ENCODE data around the gene MED26. TPM values are rescaled to one million over a fixed set of nuclear protein-coding genes. Genes with fewer than 3 reads are reported as not detected.

MED26 gene
- total RNA-seq, 2 donors from 2014 or later = 5.0 to 5.6 TPM

- intact Hi-C loops (cut with DNase I) = no loop called here
- ATAC-seq (no peak), DNase-seq (no peak)
These were observed 32.9 kb downstream of the MED26 start for GRCh38 chr19:16595097-16595496.

- ATAC-seq = no peak
- no peak for DNase-seq
- intact Hi-C loops (cut with DNase I) = no loop called here
These were observed 33.3 kb downstream of the MED26 start for GRCh38 chr19:16594681-16595091.

GRCh38 chr19:16594131-16594586 lies 33.8 kb downstream of the MED26 start:
- ATAC-seq = no peak
- intact Hi-C loops (cut with DNase I) = no loop called here

GRCh38 chr19:16593181-16593580 lies 34.8 kb downstream of the MED26 start:
- no peak for ATAC-seq
- no peak for DNase-seq
- intact Hi-C loops (cut with DNase I) = no loop called here

More at GRCh38 chr19:16594131-16594586, 33.8 kb downstream of the MED26 start:
- DNase-seq = no peak

- ATAC-seq (peak in 1 of 2 donors; percentile 5), DNase-seq (no peak)
- intact Hi-C loops (cut with DNase I) = no loop called here
These were observed 36.0 kb downstream of the MED26 start for GRCh38 chr19:16591803-16592556.

GRCh38 chr19:16590876-16591802 lies 36.9 kb downstream of the MED26 start:
- DNase-seq = no peak
- intact Hi-C loops (cut with DNase I) = no loop called here
- ATAC-seq = no peak

GRCh38 chr19:16589917-16590316 lies 38.1 kb downstream of the MED26 start:
- intact Hi-C loops (cut with DNase I) = loop anchor here in 1 of 2 donors (5.0 kb wide), 1 partner anchor 37 kb away; the partner anchor contains the start of gene MED26
- no peak for DNase-seq

GRCh38 chr19:16588824-16589577 lies 39.0 kb downstream of the MED26 start:
- no peak for DNase-seq
- intact Hi-C loops (cut with DNase I) = loop anchor here in 1 of 2 donors (5.0 kb wide), 1 partner anchor 38 kb away; the partner anchor contains the start of gene MED26

More at GRCh38 chr19:16589917-16590316, 38.1 kb downstream of the MED26 start:
- ATAC-seq = no peak

GRCh38 chr19:16587833-16588823 lies 39.9 kb downstream of the MED26 start:
- peak; percentile 24 to 32 for ATAC-seq
- no peak for DNase-seq
- intact Hi-C loops (cut with DNase I) = loop anchor here in 1 of 2 donors (5.0 kb wide), 1 partner anchor 39 kb away; the partner anchor contains the start of gene MED26

More at GRCh38 chr19:16588824-16589577, 39.0 kb downstream of the MED26 start:
- no peak for ATAC-seq

- intact Hi-C loops (cut with DNase I) = loop anchor here in 1 of 2 donors (5.0 kb wide), 1 partner anchor 40 kb away; the partner anchor contains the start of gene MED26
- ATAC-seq = no peak
- no peak for DNase-seq
These were observed 40.8 kb downstream of the MED26 start for GRCh38 chr19:16586991-16587832.

GRCh38 chr19:16586477-16586871 lies 41.5 kb downstream of the MED26 start:
- ATAC-seq = no peak
- DNase-seq = no peak
- intact Hi-C loops (cut with DNase I) = loop anchor here in 1 of 2 donors (5.0 kb wide), 1 partner anchor 41 kb away; the partner anchor contains the start of gene MED26

GRCh38 chr19:16585808-16586476 lies 42.1 kb downstream of the MED26 start:
- no peak for ATAC-seq
- intact Hi-C loops (cut with DNase I) = loop anchor here in 1 of 2 donors (5.0 kb wide), 1 partner anchor 41 kb away; the partner anchor contains the start of gene MED26
- DNase-seq = no peak

GRCh38 chr19:16585094-16585801 lies 42.8 kb downstream of the MED26 start:
- intact Hi-C loops (cut with DNase I) = loop anchor here in 1 of 2 donors (5.0 kb wide), 1 partner anchor 42 kb away; the partner anchor contains the start of gene MED26
- ATAC-seq = no peak
- DNase-seq = no peak

GRCh38 chr19:16584248-16585093 lies 43.5 kb downstream of the MED26 start:
- peak; percentile 78 to 88 for ATAC-seq
- intact Hi-C loops (cut with DNase I) = loop anchor here in 1 of 2 donors (5.0 kb wide), 1 partner anchor 43 kb away; the partner anchor contains the start of gene MED26
- DNase-seq = peak; percentile 89
